ENCODE data around the gene LINC00237. TPM values are rescaled to one million over a fixed set of nuclear protein-coding genes. Genes with fewer than 3 reads are reported as not detected.

LINC00237 gene
- total RNA-seq, 4 donors from 2014 or later: 0.33 TPM; not detected in 3

DNA sequence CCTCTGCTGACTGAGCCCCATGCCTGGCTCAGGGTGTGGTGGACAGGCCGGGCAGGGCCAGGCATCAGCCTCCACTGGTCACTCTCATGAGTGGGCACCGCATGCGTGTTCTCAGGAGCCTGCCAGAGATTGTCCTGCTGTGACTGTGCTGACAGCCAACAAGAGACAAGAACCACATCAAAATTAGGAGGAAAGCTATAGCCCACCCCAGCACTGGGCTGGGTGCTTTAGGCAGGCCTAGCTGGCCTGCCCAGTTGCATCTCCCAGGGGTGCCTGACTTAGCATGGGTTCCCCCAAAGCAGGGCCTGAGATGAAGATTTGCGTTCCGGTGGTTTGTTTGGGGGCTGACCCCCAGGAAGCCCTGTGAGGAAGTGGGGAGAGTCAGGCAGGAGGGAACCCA is 53.9 kb downstream of the LINC00237 start:
- no peaks in the 10 kb centered on the region for H3K27me3 ChIP-seq
- no peak overlapping the region for H3K4me3 ChIP-seq (replicated peaks in 1 of 3)
- no peak for DNase-seq
- intact Hi-C loops (cut with DNase I): no loop called here
- 100% methylated on average over 2 to 5 of the region's 5 CpGs for WGBS, 2 donors
- no peak overlapping the region for H3K27ac ChIP-seq
- no peaks in the 10 kb centered on the region for H3K9me3 ChIP-seq
- no peaks in the 10 kb centered on the region for H3K4me1 ChIP-seq
- no peaks in the 10 kb centered on the region for H3K36me3 ChIP-seq
- no peak for TF ChIP-seq POLR2A (IDR thresholded peaks at IDR 0.05)
- TF ChIP-seq, protein P1, sequence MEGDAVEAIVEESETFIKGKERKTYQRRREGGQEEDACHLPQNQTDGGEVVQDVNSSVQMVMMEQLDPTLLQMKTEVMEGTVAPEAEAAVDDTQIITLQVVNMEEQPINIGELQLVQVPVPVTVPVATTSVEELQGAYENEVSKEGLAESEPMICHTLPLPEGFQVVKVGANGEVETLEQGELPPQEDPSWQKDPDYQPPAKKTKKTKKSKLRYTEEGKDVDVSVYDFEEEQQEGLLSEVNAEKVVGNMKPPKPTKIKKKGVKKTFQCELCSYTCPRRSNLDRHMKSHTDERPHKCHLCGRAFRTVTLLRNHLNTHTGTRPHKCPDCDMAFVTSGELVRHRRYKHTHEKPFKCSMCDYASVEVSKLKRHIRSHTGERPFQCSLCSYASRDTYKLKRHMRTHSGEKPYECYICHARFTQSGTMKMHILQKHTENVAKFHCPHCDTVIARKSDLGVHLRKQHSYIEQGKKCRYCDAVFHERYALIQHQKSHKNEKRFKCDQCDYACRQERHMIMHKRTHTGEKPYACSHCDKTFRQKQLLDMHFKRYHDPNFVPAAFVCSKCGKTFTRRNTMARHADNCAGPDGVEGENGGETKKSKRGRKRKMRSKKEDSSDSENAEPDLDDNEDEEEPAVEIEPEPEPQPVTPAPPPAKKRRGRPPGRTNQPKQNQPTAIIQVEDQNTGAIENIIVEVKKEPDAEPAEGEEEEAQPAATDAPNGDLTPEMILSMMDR (IDR thresholded peaks at IDR 0.05): no peak

DNA sequence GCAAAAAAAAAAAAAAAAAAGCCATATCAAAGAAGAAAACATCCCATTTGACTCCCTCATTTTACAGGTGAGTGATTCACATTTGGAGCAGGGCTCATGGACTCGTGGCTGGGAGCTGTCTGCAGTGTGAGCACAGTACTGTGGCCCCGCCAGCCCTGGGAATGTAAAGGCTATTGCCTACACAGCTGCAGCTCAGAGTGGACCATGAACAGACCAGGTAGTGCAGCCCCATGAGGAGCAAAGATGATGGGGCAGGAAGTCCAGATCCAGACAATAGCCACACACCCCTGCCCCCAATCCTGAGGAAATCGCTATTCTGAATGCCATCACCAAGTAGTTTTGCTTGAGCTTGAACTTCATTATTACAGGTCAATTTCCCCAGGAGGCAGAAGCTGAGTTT is 55.4 kb downstream of the LINC00237 start:
- no peaks in the 10 kb centered on the region for H3K27me3 ChIP-seq
- no peaks in the 10 kb centered on the region for H3K9me3 ChIP-seq
- H3K27ac ChIP-seq: no peak overlapping the region
- no peak overlapping the region for H3K4me3 ChIP-seq (replicated peaks in 1 of 3)
- DNase-seq: no peak
- TF ChIP-seq POLR2A (IDR thresholded peaks at IDR 0.05): no peak
- TF ChIP-seq, protein P1 (IDR thresholded peaks at IDR 0.05): no peak
- WGBS, 2 donors: 84 to 88% methylated on average over 3 of the region's 3 CpGs
- no peaks in the 10 kb centered on the region for H3K36me3 ChIP-seq
- intact Hi-C loops (cut with DNase I): no loop called here
- H3K4me1 ChIP-seq: no peaks in the 10 kb centered on the region

DNA sequence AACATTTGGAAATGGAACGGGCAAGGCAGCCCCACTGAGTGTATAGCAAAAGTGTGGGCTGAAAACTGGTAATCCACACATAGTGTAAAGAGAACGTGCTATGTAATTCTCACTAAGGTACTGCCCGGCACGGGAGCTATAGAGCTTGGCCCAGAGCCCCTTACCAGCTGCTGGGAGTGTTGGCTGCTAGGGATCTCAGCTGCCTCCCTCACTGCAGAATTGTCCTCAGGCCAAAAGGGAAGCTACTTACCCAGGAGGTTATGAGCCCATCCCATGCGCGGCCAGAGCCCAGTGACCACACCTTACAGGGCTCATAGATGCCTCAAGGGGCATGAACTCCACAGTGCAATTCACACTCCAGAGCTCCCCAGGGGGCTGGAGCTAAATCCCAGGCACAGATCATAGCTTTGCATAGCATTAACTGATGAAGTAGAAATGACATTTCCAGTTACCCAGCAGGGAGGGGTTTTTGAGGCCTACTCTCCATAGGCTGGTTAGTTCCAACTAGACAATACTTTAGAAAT is 56.8 kb downstream of the LINC00237 start:
- H3K9me3 ChIP-seq: no peaks in the 10 kb centered on the region
- no peaks in the 10 kb centered on the region for H3K36me3 ChIP-seq
- H3K27me3 ChIP-seq: no peaks in the 10 kb centered on the region
- 83 to 90% methylated on average over 6 of the region's 6 CpGs for WGBS, 2 donors
- TF ChIP-seq, protein P1 (IDR thresholded peaks at IDR 0.05): no peak
- TF ChIP-seq POLR2A (IDR thresholded peaks at IDR 0.05): no peak
- no peak for DNase-seq
- no peak overlapping the region for H3K4me3 ChIP-seq (replicated peaks in 1 of 3)
- intact Hi-C loops (cut with DNase I): loop anchor here (10.0 kb wide), 1 partner anchor 145 kb away; no protein-coding TSS in a partner anchor
- no peaks in the 10 kb centered on the region for H3K4me1 ChIP-seq
- no peak overlapping the region for H3K27ac ChIP-seq

DNA sequence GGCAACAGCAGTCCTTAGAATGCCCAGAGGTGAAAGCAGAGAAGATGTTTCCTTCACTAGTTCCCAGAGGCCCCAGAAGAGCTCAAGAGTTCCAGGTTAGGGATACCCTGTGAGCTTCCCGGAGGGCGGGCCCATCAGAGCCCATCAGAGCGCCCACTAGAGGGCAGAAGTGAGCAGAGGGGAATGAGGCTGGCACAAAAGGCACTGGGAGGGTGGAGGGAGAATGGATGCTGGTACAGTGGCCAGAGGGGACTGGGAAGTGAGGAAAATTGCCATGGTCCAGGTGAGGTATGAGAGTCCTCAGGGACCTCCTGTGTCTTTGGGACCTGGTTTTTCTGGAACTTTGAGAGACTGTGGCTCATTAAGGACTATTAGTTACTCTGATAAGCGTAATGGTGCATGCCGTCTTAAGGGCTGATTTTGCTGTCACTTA is 57.3 kb downstream of the LINC00237 start:
- intact Hi-C loops (cut with DNase I): loop anchor here (10.0 kb wide), 1 partner anchor 144 kb away; no protein-coding TSS in a partner anchor
- no peak for TF ChIP-seq POLR2A (IDR thresholded peaks at IDR 0.05)
- TF ChIP-seq, protein P1 (IDR thresholded peaks at IDR 0.05): peak in 5 of 6 experiments; percentile 19 to 68 (median 46)
- Histone ChIP-seq H3K9me3 (no peaks in the 10 kb centered on the region), H3K27me3 (no peaks in the 10 kb centered on the region), H3K27ac (no peak overlapping the region), H3K4me1 (no peaks in the 10 kb centered on the region), H3K36me3 (no peaks in the 10 kb centered on the region), H3K4me3 (replicated peaks in 1 of 3) (no peak overlapping the region)
- 55 to 56% methylated on average over 5 of the region's 5 CpGs for WGBS, 2 donors
- peak; percentile 17 to 31 for DNase-seq

DNA sequence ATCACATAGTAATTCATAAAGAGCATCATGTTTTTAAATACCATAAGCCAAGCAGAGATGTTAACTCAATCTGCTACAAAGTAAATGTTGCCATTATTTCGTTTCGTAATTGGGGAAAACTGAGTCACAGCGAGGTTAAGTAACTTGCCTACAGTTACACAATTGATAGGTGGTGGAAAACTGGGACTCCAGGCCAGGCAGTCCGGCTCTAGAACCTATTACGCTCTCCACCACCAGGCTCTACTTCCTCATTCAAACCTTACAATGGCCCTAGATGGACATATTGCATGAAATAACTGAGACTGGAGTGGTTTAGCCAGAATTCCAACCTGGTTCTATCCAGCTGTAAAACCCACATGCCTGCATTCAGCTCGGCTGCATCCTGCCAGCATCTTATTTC is 58.2 kb downstream of the LINC00237 start:
- H3K4me1 ChIP-seq: no peaks in the 10 kb centered on the region
- no peaks in the 10 kb centered on the region for H3K36me3 ChIP-seq
- intact Hi-C loops (cut with DNase I): loop anchor here (10.0 kb wide), 1 partner anchor 143 kb away; no protein-coding TSS in a partner anchor
- H3K4me3 ChIP-seq (replicated peaks in 1 of 3): no peak overlapping the region
- no peaks in the 10 kb centered on the region for H3K27me3 ChIP-seq
- no peak for DNase-seq
- no peak overlapping the region for H3K27ac ChIP-seq
- WGBS, 2 donors: 85 to 88% methylated on average over 6 of the region's 6 CpGs
- H3K9me3 ChIP-seq: no peaks in the 10 kb centered on the region
- TF ChIP-seq, protein P1 (IDR thresholded peaks at IDR 0.05): no peak
- no peak for TF ChIP-seq POLR2A (IDR thresholded peaks at IDR 0.05)

Measured in thyroid gland (tissue), 4 donors.